ENCODE results near the gene USP40. TPM values are rescaled to one million over a fixed set of nuclear protein-coding genes. Genes with fewer than 3 reads are reported as not detected.

Gene USP40
- total RNA-seq, 1 donor: 48.8 TPM

DNA sequence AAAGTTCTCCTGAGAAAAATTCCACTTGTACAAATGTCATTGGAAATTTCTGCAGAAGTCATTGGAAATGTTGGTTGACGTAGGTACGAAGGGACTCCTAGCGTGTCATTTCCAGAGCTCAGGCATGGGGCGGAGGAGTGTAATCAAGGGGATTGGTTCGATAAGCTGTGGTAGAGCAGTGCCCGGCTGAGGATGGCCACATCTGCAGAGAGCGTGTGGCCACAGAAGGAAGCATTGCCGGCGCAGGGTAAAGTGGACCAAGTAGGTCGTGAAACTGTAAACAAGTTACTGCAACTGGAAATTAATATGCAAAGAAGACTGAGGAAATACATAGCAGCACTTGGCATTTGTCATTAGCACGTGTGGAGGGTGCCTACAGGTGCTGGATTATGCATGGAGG lies 110.5 kb downstream of the USP40 start:
- no peak for DNase-seq (ENCODE audit: low read depth)
- H3K4me3 ChIP-seq (ENCODE audit: low read depth, low read length): no peak overlapping the region
- TF ChIP-seq, protein P1, sequence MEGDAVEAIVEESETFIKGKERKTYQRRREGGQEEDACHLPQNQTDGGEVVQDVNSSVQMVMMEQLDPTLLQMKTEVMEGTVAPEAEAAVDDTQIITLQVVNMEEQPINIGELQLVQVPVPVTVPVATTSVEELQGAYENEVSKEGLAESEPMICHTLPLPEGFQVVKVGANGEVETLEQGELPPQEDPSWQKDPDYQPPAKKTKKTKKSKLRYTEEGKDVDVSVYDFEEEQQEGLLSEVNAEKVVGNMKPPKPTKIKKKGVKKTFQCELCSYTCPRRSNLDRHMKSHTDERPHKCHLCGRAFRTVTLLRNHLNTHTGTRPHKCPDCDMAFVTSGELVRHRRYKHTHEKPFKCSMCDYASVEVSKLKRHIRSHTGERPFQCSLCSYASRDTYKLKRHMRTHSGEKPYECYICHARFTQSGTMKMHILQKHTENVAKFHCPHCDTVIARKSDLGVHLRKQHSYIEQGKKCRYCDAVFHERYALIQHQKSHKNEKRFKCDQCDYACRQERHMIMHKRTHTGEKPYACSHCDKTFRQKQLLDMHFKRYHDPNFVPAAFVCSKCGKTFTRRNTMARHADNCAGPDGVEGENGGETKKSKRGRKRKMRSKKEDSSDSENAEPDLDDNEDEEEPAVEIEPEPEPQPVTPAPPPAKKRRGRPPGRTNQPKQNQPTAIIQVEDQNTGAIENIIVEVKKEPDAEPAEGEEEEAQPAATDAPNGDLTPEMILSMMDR (IDR thresholded peaks at IDR 0.05; ENCODE audit: insufficient read depth, low read depth, low read length): no peak

GRCh38 chr2:233455491-233455890 lies 111.1 kb downstream of the USP40 start:
- no peak for DNase-seq (ENCODE audit: low read depth)
- no peak overlapping the region for H3K4me3 ChIP-seq (ENCODE audit: low read depth, low read length)
- TF ChIP-seq, protein P1 (IDR thresholded peaks at IDR 0.05; ENCODE audit: insufficient read depth, low read depth, low read length): no peak

DNA sequence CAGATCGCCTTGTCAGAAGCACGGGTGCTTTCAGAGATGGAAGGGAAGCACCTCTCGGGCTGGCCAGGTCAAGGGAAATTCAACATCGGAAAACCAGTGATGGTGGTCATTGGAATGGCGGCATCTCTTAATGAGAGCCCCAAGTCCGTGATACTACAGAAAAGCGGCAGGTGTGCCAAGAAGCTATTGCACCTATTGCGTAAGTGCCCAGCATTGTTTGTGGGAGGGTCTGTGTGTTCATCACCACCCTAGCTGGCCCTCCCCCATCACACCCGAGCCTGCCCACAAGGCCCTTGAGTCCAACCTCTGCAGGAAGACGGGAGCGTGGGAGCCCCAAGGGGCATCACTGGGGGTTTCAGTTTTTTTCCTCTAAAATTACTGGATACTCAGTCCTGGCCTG lies 111.6 kb downstream of the USP40 start:
- DNase-seq (ENCODE audit: low read depth): no peak
- TF ChIP-seq, protein P1 (IDR thresholded peaks at IDR 0.05; ENCODE audit: insufficient read depth, low read depth, low read length): no peak
- no peak overlapping the region for H3K4me3 ChIP-seq (ENCODE audit: low read depth, low read length)

- no peak for DNase-seq (ENCODE audit: low read depth)
- H3K4me3 ChIP-seq (ENCODE audit: low read depth, low read length): no peak overlapping the region
- TF ChIP-seq, protein P1 (IDR thresholded peaks at IDR 0.05; ENCODE audit: insufficient read depth, low read depth, low read length): no peak
These were observed 112.7 kb downstream of the USP40 start for GRCh38 chr2:233453916-233454315.

- no peak for DNase-seq (ENCODE audit: low read depth)
- H3K4me3 ChIP-seq (ENCODE audit: low read depth, low read length): no peak overlapping the region
- TF ChIP-seq, protein P1 (IDR thresholded peaks at IDR 0.05; ENCODE audit: insufficient read depth, low read depth, low read length): no peak
These were observed 113.3 kb downstream of the USP40 start for GRCh38 chr2:233453111-233453915.

- TF ChIP-seq, protein P1 (IDR thresholded peaks at IDR 0.05; ENCODE audit: insufficient read depth, low read depth, low read length): no peak
- DNase-seq (ENCODE audit: low read depth): peak; percentile 20
- H3K4me3 ChIP-seq (ENCODE audit: low read depth, low read length): no peak overlapping the region
These were observed 114.6 kb downstream of the USP40 start for GRCh38 chr2:233451950-233452349.
